K562 (cell line): ENCODE results near the gene IMMP2L. TPM values are rescaled to one million over a fixed set of nuclear protein-coding genes. Genes with fewer than 3 reads are reported as not detected.

ENCODE experiments used
- ARID3A ChIP-seq: IDR thresholded peaks from 2 replicates; pipeline ENCODE4 v1.6.1; 2012; ENCODE audit warnings: low read depth, low read length, improper control_type of control experiment, borderline replicate concordance
- BCLAF1 ChIP-seq, 2 experiments: fragments of 450-650 bp in 1 of 2; IDR thresholded peaks; 2 replicates each; pipeline ENCODE4 v1.6.1; 2011 to 2017; ENCODE audit warnings: low read depth in 2 of 2, antibody characterized with exemption in 1 of 2, borderline replicate concordance in 1 of 2, low read length in 1 of 2, mild to moderate bottlenecking in 1 of 2, mixed read lengths in 1 of 2; ENCODE audit not compliant: control insufficient read depth in 1 of 2
- CBX2 ChIP-seq: fragments of 200-600 bp; sonication (generic); IDR thresholded peaks from one replicate; pipeline ENCODE4 v1.6.1; 2012; ENCODE audit warnings: mild to moderate bottlenecking, low read length, inconsistent platforms; ENCODE audit not compliant: insufficient read depth, poor library complexity, severe bottlenecking
- CSDE1 ChIP-seq, 2 experiments: fragments of 450-650 bp; IDR thresholded peaks; 2 replicates each; pipeline ENCODE4 v1.6.1; 2016; ENCODE audit warnings: mild to moderate bottlenecking in 1 of 2
- HMG20B ChIP-seq: fragments of 250-450 bp; sonication (Bioruptor Pico); IDR thresholded peaks from 2 replicates; pipeline ENCODE4 v1.5.0; 2021; ENCODE audit warnings: mild to moderate bottlenecking
- ILF3 ChIP-seq: fragments of 450-650 bp; IDR thresholded peaks from 2 replicates; pipeline ENCODE4 v1.6.1; 2018; ENCODE audit warnings: antibody characterized with exemption, mild to moderate bottlenecking, moderate library complexity, borderline replicate concordance
- POLR3A ChIP-seq: IDR thresholded peaks from 2 replicates; pipeline ENCODE4 v1.6.1; 2011; ENCODE audit warnings: borderline replicate concordance, mild to moderate bottlenecking, moderate library complexity; ENCODE audit not compliant: insufficient read length, insufficient read depth; ENCODE audit errors: extremely low read depth
- PURB ChIP-seq: sonication (generic); formaldehyde crosslinking; IDR thresholded peaks from 2 replicates; pipeline ENCODE4 v1.9.0; 2021; ENCODE audit warnings: low read depth, mild to moderate bottlenecking, missing genetic modification reagents
- PYGO2 ChIP-seq: fragments of 450-650 bp; IDR thresholded peaks from 2 replicates; pipeline ENCODE4 v1.6.1; 2016; ENCODE audit warnings: mild to moderate bottlenecking, missing genetic modification characterization, moderate library complexity, missing compliant biosample characterization
- RAD51 ChIP-seq: fragments of 450-650 bp; IDR thresholded peaks from 2 replicates; pipeline ENCODE4 v1.7.1; 2016; ENCODE audit warnings: low read depth, mild to moderate bottlenecking, borderline replicate concordance
- RCOR1 ChIP-seq, 2 experiments: IDR thresholded peaks; 2 replicates each; pipeline ENCODE4 v1.6.1; 2012; ENCODE audit warnings: low read depth in 2 of 2, low read length in 2 of 2, borderline replicate concordance in 1 of 2, improper control_type of control experiment in 1 of 2
- SAP30 ChIP-seq: fragments of 200-600 bp; sonication (generic); IDR thresholded peaks from 2 replicates; pipeline ENCODE4 v1.6.1; 2012; ENCODE audit warnings: borderline replicate concordance, low read depth, mild to moderate bottlenecking, moderate library complexity, low read length, control low read depth, inconsistent platforms; ENCODE audit not compliant: insufficient read depth, poor library complexity, severe bottlenecking
- TAL1 ChIP-seq: fragments of 450-650 bp; IDR thresholded peaks from 2 replicates; pipeline ENCODE4 v1.6.1; 2016; ENCODE audit warnings: mild to moderate bottlenecking
- XRCC4 ChIP-seq: IDR thresholded peaks from one replicate; pipeline ENCODE4 v1.6.1; 2011; ENCODE audit not compliant: insufficient read depth, insufficient read length; ENCODE audit errors: extremely low read depth
- ZFP1 ChIP-seq: fragments of 450-650 bp; formaldehyde crosslinking; IDR thresholded peaks from 2 replicates; pipeline ENCODE4 v1.4.0; 2020; ENCODE audit warnings: mild to moderate bottlenecking, mixed read lengths
- ZNF24 ChIP-seq: fragments of 450-650 bp; IDR thresholded peaks from 2 replicates; pipeline ENCODE4 v1.6.1; 2016
- ZNF3 ChIP-seq: fragments of 250-450 bp; sonication (Bioruptor Pico); IDR thresholded peaks from 2 replicates; pipeline ENCODE4 v1.5.0; 2021; ENCODE audit warnings: mild to moderate bottlenecking, moderate library complexity
- ZNF436 ChIP-seq: fragments of 250-450, 450-650 bp; sonication (Bioruptor Pico); formaldehyde crosslinking; IDR thresholded peaks from 2 replicates; pipeline ENCODE4 v1.7.0; 2020; ENCODE audit warnings: mild to moderate bottlenecking
- ZNF507 ChIP-seq: conservative IDR thresholded peaks from 2 replicates; pipeline ENCODE4 v1.6.1; 2017; ENCODE audit warnings: missing genetic modification characterization, missing compliant biosample characterization
- ZNF589 ChIP-seq: fragments of 200-800 bp; sonication (Bioruptor generic); IDR thresholded peaks from 2 replicates; pipeline ENCODE4 v1.6.1; 2016; ENCODE audit warnings: low read depth, missing genetic modification characterization, missing compliant biosample characterization
- polyA plus RNA-seq, 8 experiments: library from polyadenylated mRNA; depleted of rRNA in 4 of 8; stranded (reverse) in 5 of 8; unstranded in 3 of 8; fragments of >200 nt; fragmentation: Nextera tagmentation in 2 of 8; fragmentation: Illumina TruSeq in 1 of 8; extraction: Ambion mirVana in 2 of 8; extraction: Trizol in 1 of 8; gene quantifications; 2 replicates each; pipeline versions ENCODE4 v1.2.1 to v1.2.3, GENCODE V29; 2011 to 2014; ENCODE audit warnings: inconsistent platforms in 1 of 8, missing spikeins in 1 of 8
- total RNA-seq, 7 experiments: library from RNA; depleted of rRNA in 6 of 7; stranded (reverse); fragments of >200 nt in 6 of 7; fragmentation: Illumina TruSeq in 2 of 7; extraction: Trizol in 2 of 7; gene quantifications; 2 replicates each; pipeline versions ENCODE4 v1.2.1 to v1.2.3, GENCODE V29; 2011 to 2021; ENCODE audit warnings: low replicate concordance in 1 of 7
- TF ChIP-seq, protein P1 (sequence below): fragments of 250-450 bp; sonication (Bioruptor Pico); IDR thresholded peaks from 2 replicates; pipeline ENCODE4 v1.8.0; 2022; ENCODE audit warnings: moderate library complexity, mild to moderate bottlenecking, inconsistent platforms

IMMP2L gene
- total and polyA plus RNA-seq, 9 of the 15 experiments (the other 6 are each of a cell fraction or from before 2014, with no cell fraction given): 29.7 to 116 (median 53.0) TPM

DNA sequence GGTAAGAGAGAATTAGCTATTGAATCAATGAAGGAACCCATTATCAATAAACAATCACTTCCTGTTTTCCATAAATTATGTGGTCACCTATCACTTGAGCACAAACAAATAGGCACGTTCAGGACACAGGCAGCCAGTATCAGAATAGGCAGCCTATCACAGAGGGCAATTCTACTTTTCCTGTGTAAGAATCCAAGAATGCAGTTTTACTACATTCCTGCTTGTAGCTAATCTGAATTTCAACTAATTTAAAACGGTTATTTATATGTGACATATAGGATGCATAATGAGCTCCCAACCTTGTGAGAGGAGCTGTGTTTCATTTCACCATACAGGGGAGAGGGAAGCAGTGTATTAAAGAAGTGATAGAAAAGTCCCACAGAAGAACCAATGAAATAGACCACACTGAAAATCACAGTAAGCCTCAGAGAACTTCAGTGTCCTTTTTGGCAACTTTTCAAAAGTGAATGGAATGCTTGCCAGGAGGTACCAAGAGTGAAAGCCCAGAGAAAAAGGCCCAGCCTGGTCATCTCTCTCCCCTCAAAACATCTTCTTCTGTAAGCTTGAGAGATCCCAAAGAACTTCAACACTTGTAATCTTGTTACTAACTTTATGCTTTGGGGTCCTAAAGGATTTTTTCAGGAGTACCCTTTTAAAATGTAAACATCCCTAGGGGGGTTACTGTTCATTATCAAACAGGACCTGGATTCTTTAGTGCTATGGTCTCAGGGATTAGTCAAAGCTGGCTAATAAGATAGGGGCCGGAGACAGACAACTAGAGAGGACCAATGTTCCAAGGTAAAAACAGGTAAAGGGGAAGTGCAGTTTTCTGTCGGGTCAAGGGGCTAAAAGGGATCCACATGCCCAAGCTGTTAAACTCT is 1.3 kb downstream of the IMMP2L start (continued):
- TF ChIP-seq RCOR1 (IDR thresholded peaks at IDR 0.05; ENCODE audit: borderline replicate concordance in 1 of 2, low read depth in 2 of 2, low read length in 2 of 2): no peak
- TF ChIP-seq ZNF507: no peak
- no peak for TF ChIP-seq XRCC4
- no peak for TF ChIP-seq PURB
- TF ChIP-seq CSDE1 (IDR thresholded peaks at IDR 0.05): peak in 1 of 2 experiments; percentile 26; a peak in 1 of 4 replicates
- 0 out of 2 replicates have a peak, but pooled peaks have one; percentile 9 for TF ChIP-seq PYGO2 (tag)
- peak; percentile 54; the same call in 1 of the 2 replicates for TF ChIP-seq RAD51
- TF ChIP-seq ZNF24: no peak
- no peak for TF ChIP-seq HMG20B (CRISPR knock-in tag)
- TF ChIP-seq ZNF589 (CRISPR knock-in tag): no peak
- no peak for TF ChIP-seq ARID3A
- TF ChIP-seq POLR3A: no peak
- peak; percentile 52 for TF ChIP-seq TAL1
- no peak for TF ChIP-seq BCLAF1 (IDR thresholded peaks at IDR 0.05; ENCODE audit: borderline replicate concordance in 1 of 2, control insufficient read depth in 1 of 2, low read depth in 2 of 2, low read length in 1 of 2)
- TF ChIP-seq ZFP1 (CRISPR knock-in tag): 0 out of 2 replicates have a peak, but pooled peaks have one; percentile 5
- no peak for TF ChIP-seq CBX2
- TF ChIP-seq ZNF3 (CRISPR knock-in tag): no peak
- TF ChIP-seq ILF3: 0 out of 2 replicates have a peak, but pooled peaks have one; percentile 58
- no peak for TF ChIP-seq ZNF436 (CRISPR knock-in tag)
- TF ChIP-seq SAP30: no peak
- TF ChIP-seq, protein P1, sequence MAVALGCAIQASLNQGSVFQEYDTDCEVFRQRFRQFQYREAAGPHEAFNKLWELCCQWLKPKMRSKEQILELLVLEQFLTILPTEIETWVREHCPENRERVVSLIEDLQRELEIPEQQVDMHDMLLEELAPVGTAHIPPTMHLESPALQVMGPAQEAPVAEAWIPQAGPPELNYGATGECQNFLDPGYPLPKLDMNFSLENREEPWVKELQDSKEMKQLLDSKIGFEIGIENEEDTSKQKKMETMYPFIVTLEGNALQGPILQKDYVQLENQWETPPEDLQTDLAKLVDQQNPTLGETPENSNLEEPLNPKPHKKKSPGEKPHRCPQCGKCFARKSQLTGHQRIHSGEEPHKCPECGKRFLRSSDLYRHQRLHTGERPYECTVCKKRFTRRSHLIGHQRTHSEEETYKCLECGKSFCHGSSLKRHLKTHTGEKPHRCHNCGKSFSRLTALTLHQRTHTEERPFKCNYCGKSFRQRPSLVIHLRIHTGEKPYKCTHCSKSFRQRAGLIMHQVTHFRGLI (CRISPR knock-in tag): no peak
